ENCODE data around the gene EDAR. TPM values are rescaled to one million over a fixed set of nuclear protein-coding genes. Genes with fewer than 3 reads are reported as not detected.
A peak's percentile ranks its signal among the peaks of the same experiment; 100 is the strongest.

The EDAR gene
- total and polyA plus RNA-seq, 9 of the 15 experiments (the other 6 are each of a cell fraction or from before 2014, with no cell fraction given), result 0.01 TPM; not detected in 8

- TF ChIP-seq MGA (IDR thresholded peaks at IDR 0.05) (peak; percentile 94), ELF2 (CRISPR knock-in tag; IDR thresholded peaks at IDR 0.05) (0 out of 2 replicates have a peak, but pooled peaks have one; percentile 59), RBM39 (optimal IDR thresholded peaks at IDR 0.05; ENCODE audit: low read depth, low read length) (no peak), FOS (IDR thresholded peaks at IDR 0.05; ENCODE audit: extremely low read depth, insufficient read length) (no peak), CEBPB (tag; IDR thresholded peaks at IDR 0.05) (no peak), TRIM28 (IDR thresholded peaks at IDR 0.05) (no peak), CEBPG (CRISPR knock-in tag; IDR thresholded peaks at IDR 0.05) (no peak), CEBPG (tag; conservative IDR thresholded peaks at IDR 0.05 in 1 of 2, IDR thresholded peaks at IDR 0.05 in 1 of 2) (no peak), RBBP5 (IDR thresholded peaks at IDR 0.05; ENCODE audit: borderline replicate concordance, insufficient read depth, low read length, poor library complexity, severe bottlenecking) (no peak), NELFE (IDR thresholded peaks at IDR 0.05; ENCODE audit: insufficient read depth, insufficient read length) (no peak), SOX6 (IDR thresholded peaks at IDR 0.05) (no peak)
- TF ChIP-seq, protein P1, sequence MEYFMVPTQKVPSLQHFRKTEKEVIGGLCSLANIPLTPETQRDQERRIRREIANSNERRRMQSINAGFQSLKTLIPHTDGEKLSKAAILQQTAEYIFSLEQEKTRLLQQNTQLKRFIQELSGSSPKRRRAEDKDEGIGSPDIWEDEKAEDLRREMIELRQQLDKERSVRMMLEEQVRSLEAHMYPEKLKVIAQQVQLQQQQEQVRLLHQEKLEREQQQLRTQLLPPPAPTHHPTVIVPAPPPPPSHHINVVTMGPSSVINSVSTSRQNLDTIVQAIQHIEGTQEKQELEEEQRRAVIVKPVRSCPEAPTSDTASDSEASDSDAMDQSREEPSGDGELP (CRISPR knock-in tag; IDR thresholded peaks at IDR 0.05; ENCODE audit: borderline replicate concordance), result peak; percentile 58; the same call in 1 of the 2 replicates
- TF ChIP-seq, protein P2, sequence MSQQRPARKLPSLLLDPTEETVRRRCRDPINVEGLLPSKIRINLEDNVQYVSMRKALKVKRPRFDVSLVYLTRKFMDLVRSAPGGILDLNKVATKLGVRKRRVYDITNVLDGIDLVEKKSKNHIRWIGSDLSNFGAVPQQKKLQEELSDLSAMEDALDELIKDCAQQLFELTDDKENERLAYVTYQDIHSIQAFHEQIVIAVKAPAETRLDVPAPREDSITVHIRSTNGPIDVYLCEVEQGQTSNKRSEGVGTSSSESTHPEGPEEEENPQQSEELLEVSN (IDR thresholded peaks at IDR 0.05; ENCODE audit: borderline replicate concordance in 1 of 2, extremely low read depth in 1 of 2, insufficient read depth in 1 of 2, insufficient read length in 1 of 2, low read depth in 1 of 2, low read length in 1 of 2, poor library complexity in 1 of 2, severe bottlenecking in 1 of 2), result peak; percentile 44 to 72
These were observed 16.7 kb upstream of the EDAR start (continued) for GRCh38 chr2:109005686-109006204.

Measured in K562 (cell line).